ENCODE data around the gene PMM1.

GRCh38 chr22:41579297-41579996, 10.2 kb downstream of the PMM1 start:
- TF ChIP-seq SPI1 (IDR thresholded peaks at IDR 0.05; ENCODE audit: borderline replicate concordance, low read depth) = no peak
- TF ChIP-seq, protein P1, sequence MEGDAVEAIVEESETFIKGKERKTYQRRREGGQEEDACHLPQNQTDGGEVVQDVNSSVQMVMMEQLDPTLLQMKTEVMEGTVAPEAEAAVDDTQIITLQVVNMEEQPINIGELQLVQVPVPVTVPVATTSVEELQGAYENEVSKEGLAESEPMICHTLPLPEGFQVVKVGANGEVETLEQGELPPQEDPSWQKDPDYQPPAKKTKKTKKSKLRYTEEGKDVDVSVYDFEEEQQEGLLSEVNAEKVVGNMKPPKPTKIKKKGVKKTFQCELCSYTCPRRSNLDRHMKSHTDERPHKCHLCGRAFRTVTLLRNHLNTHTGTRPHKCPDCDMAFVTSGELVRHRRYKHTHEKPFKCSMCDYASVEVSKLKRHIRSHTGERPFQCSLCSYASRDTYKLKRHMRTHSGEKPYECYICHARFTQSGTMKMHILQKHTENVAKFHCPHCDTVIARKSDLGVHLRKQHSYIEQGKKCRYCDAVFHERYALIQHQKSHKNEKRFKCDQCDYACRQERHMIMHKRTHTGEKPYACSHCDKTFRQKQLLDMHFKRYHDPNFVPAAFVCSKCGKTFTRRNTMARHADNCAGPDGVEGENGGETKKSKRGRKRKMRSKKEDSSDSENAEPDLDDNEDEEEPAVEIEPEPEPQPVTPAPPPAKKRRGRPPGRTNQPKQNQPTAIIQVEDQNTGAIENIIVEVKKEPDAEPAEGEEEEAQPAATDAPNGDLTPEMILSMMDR (IDR thresholded peaks at IDR 0.05; ENCODE audit: insufficient read depth, low read length) = no peak
- TF ChIP-seq REST (IDR thresholded peaks at IDR 0.05; ENCODE audit: insufficient replicate concordance, low read depth) = no peak
- TF ChIP-seq POLR2AphosphoS5 (IDR thresholded peaks at IDR 0.05; ENCODE audit: low read depth) = no peak
- TF ChIP-seq GABPA (IDR thresholded peaks at IDR 0.05; ENCODE audit: low read depth) = no peak
